PC-9 (cell line): ENCODE measurements around the gene MB21D2. TPM values are rescaled to one million over a fixed set of nuclear protein-coding genes. Genes with fewer than 3 reads are reported as not detected.

ENCODE experiments used
- BruUV-seq: library from RNA; stranded (reverse); fragments of 400-500 nt; replicated peaks from 2 replicates; lab custom pipeline; 2021; lab: Mats Ljungman, UMichigan
- CTCF ChIA-PET: fragments of 300-600 bp; sonication (Branson Sonifier 250); formaldehyde crosslinking; loops from one replicate; lab custom pipeline; 2022; ENCODE audit warnings: antibody characterized with exemption; lab: Charles Lee
- POLR2A ChIA-PET: fragments of 300-600 bp; sonication (Branson Sonifier 250); formaldehyde crosslinking; loops from one replicate; lab custom pipeline; 2022; ENCODE audit warnings: antibody characterized with exemption; ENCODE audit not compliant: unreplicated experiment; lab: Charles Lee
- DNase-seq, 2 experiments: peaks; one replicate each; pipeline versions ENCODE4 v3.0.0 to v3.0.0-alpha.2; 2015 to 2022; ENCODE audit warnings: mixed read lengths in 1 of 2
- H2AFZ ChIP-seq: fragments of 200-600 bp; sonication (generic); 2 replicates; pipeline ENCODE4 v1.8.1; 2017; ENCODE audit warnings: antibody characterized with exemption
- H3F3A ChIP-seq: fragments of 200-600 bp; sonication (generic); 2 replicates; pipeline ENCODE4 v1.8.1; 2017; ENCODE audit warnings: antibody characterized with exemption, mild to moderate bottlenecking, low read depth; ENCODE audit not compliant: insufficient read depth
- H3K27ac ChIP-seq: fragments of 200-600 bp; sonication (generic); 2 replicates; pipeline ENCODE4 v1.6.1; 2016; ENCODE audit warnings: mixed run types
- H3K27me3 ChIP-seq: fragments of 200-600 bp; sonication (generic); 2 replicates; pipeline ENCODE4 v1.6.1; 2016; ENCODE audit warnings: low read depth, mixed run types; ENCODE audit not compliant: insufficient read depth
- H3K36me3 ChIP-seq: fragments of 200-600 bp; sonication (generic); 2 replicates; pipeline ENCODE4 v1.6.1; 2016; ENCODE audit warnings: low read depth, mixed run types
- H3K4me1 ChIP-seq: fragments of 200-600 bp; sonication (generic); replicated peaks from 2 replicates; pipeline ENCODE4 v1.6.1; 2016; ENCODE audit warnings: mixed run types; ENCODE audit not compliant: insufficient read depth
- H3K4me2 ChIP-seq: fragments of 200-600 bp; sonication (generic); 2 replicates; pipeline ENCODE4 v1.6.1; 2017; ENCODE audit warnings: mixed run types
- H3K4me3 ChIP-seq: fragments of 200-600 bp; sonication (generic); 2 replicates; pipeline ENCODE4 v1.6.1; 2016; ENCODE audit warnings: mixed run types
- H3K79me2 ChIP-seq: fragments of 200-600 bp; sonication (generic); 2 replicates; pipeline ENCODE4 v1.6.1; 2017; ENCODE audit warnings: low read depth, mixed run types
- H3K9me2 ChIP-seq: fragments of 200-600 bp; sonication (generic); 2 replicates; pipeline ENCODE4 v1.8.1; 2017; ENCODE audit warnings: mild to moderate bottlenecking; ENCODE audit not compliant: insufficient read depth
- H3K9me3 ChIP-seq: fragments of 200-600 bp; sonication (generic); 2 replicates; pipeline ENCODE4 v1.8.1; 2016; ENCODE audit warnings: low read depth; ENCODE audit not compliant: insufficient read depth
- H4K20me1 ChIP-seq: fragments of 200-600 bp; sonication (generic); 2 replicates; pipeline ENCODE4 v1.8.1; 2017; ENCODE audit not compliant: insufficient read depth
- EZH2 ChIP-seq: fragments of 200-600 bp; sonication (generic); IDR thresholded peaks from 2 replicates; pipeline ENCODE4 v1.8.0; 2017; ENCODE audit warnings: antibody characterized with exemption, low read depth
- intact Hi-C: fragments of 100-400 bp; cut with micrococcal nuclease; formaldehyde crosslinking; loops from one replicate; pipeline ENCODE4 v1.10.0; 2022; ENCODE audit not compliant: unreplicated experiment
- total RNA-seq: library from RNA; stranded (reverse); gene quantifications from 2 replicates; pipeline ENCODE4 v1.2.3, GENCODE V29; 2021
- TF ChIP-seq, protein P1 (sequence below): fragments of 200-600 bp; sonication (generic); conservative IDR thresholded peaks from 2 replicates; pipeline ENCODE4 v1.6.1; 2017; ENCODE audit warnings: mixed run types, antibody characterized with exemption, mild to moderate bottlenecking, moderate library complexity

Gene MB21D2
- total RNA-seq, 1 experiment from 2014 or later: 5.1 TPM

DNA sequence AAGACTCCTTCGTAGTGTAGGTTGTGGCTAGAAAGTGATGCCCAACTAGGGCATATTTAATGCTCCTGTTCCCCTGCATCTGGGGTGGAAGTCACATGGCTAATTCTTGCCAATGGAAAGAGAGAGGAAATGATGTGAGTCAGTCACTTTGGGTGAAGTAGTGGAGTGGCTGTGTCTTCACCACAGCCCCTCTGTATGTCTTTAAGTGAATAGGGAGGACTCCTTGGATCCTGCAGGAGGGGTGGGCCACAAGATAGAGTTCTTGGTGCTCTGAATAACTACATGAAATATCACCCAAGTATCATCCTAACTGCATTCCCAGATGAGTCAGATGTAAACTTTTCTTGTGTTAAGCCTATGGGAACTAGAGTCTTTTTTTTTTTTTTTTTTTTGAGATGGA is 17.8 kb upstream of the MB21D2 start:
- no peak for DNase-seq

DNA sequence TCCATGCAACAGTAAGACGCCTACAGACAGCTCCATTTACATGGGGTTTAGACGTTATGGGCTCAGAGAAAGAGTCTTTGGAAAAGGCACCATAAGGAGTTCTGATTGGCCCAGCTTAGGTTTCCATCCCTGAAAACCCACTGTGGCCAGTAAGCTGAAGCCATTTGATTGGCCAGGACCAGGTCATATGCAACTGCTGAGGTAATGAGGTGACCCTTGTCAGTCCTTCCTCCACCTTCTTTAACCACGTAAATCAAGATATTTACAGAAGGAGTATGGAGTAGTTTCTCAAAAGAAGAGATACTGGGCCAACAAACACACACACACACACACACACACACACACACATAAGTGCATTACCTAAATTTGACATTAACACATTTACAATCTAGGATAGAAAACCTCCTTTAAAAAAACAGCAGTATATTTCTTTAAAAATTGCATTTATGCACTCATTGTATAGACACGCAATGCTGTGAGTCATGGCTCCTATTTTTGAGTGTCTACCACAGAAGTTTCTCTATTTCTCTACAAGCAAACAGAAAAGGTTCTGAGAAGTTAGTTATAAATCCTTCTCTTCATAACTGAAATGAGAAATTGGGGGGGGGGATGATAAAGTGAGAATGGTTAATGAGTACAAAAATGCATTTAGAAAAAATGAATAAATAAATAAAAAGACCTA is 16.3 kb upstream of the MB21D2 start:
- Histone ChIP-seq H3K36me3 (no peaks in the 10 kb centered on the region), H3K4me1 (no peaks in the 10 kb centered on the region), H3K4me2 (no peak overlapping the region), H4K20me1 (no peaks in the 10 kb centered on the region), H3K4me3 (no peak overlapping the region), H3K27ac (no peak overlapping the region), H3K9me3 (no peaks in the 10 kb centered on the region), H3F3A (no peaks in the 10 kb centered on the region), H3K9me2 (no peaks in the 10 kb centered on the region), H3K79me2 (no peaks in the 10 kb centered on the region), H3K27me3 (no peaks in the 10 kb centered on the region), H2AFZ (no peak overlapping the region)
- BruUV-seq: no TSS peak
- intact Hi-C loops: no loop called here
- CTCF ChIA-PET: interaction anchor here (0.6 kb wide), 1 partner anchor 9 kb away, joined by 3 read pairs; no protein-coding TSS in a partner anchor
- DNase-seq: no peak
- POLR2A ChIA-PET: no interaction called here
- TF ChIP-seq, protein P1, sequence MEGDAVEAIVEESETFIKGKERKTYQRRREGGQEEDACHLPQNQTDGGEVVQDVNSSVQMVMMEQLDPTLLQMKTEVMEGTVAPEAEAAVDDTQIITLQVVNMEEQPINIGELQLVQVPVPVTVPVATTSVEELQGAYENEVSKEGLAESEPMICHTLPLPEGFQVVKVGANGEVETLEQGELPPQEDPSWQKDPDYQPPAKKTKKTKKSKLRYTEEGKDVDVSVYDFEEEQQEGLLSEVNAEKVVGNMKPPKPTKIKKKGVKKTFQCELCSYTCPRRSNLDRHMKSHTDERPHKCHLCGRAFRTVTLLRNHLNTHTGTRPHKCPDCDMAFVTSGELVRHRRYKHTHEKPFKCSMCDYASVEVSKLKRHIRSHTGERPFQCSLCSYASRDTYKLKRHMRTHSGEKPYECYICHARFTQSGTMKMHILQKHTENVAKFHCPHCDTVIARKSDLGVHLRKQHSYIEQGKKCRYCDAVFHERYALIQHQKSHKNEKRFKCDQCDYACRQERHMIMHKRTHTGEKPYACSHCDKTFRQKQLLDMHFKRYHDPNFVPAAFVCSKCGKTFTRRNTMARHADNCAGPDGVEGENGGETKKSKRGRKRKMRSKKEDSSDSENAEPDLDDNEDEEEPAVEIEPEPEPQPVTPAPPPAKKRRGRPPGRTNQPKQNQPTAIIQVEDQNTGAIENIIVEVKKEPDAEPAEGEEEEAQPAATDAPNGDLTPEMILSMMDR: no peak
- no peak for TF ChIP-seq EZH2

More for the DNA sequence above, 17.8 kb upstream of the MB21D2 start:
- H3K9me3 ChIP-seq: no peaks in the 10 kb centered on the region
- no peak overlapping the region for H3K27ac ChIP-seq
- intact Hi-C loops: no loop called here
- no peaks in the 10 kb centered on the region for H3K27me3 ChIP-seq
- ChIA-PET POLR2A (interaction anchor here (0.6 kb wide), 1 partner anchor 47 kb away, joined by 3 read pairs; no protein-coding TSS in a partner anchor), CTCF (no interaction called here)
- H3K36me3 ChIP-seq: no peaks in the 10 kb centered on the region
- H3K9me2 ChIP-seq: no peaks in the 10 kb centered on the region
- no peak overlapping the region for H3K4me2 ChIP-seq
- no peaks in the 10 kb centered on the region for H3F3A ChIP-seq
- H4K20me1 ChIP-seq: no peaks in the 10 kb centered on the region
- H3K4me1 ChIP-seq: peaks cover 6% of the 10 kb centered on the region; the same call in 1 of the 2 replicates
- no peak overlapping the region for H2AFZ ChIP-seq
- H3K79me2 ChIP-seq: no peaks in the 10 kb centered on the region
- H3K4me3 ChIP-seq: no peak overlapping the region
- TF ChIP-seq, protein P1: no peak
- BruUV-seq: no TSS peak

DNA sequence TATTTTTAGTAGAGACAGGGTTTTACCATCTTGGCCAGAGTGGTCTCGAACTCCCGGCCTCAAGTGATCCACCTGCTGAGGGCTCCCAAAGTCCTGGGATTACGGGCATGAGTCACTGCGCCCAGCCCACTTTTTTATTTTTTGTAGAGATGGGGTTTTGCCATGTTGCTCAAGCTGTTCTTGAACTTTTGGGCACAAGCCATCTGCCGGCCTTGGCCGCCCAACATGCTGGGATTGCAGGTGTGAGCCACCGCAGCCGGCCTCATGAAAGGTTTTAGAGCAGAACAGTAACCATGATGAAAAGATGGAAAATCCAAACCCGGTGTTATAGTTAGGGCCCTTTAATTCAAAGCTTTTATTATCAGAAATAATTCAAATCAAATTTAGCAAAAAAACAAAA is 15.6 kb upstream of the MB21D2 start:
- H4K20me1 ChIP-seq: no peaks in the 10 kb centered on the region
- H3K36me3 ChIP-seq: no peaks in the 10 kb centered on the region
- H3K27me3 ChIP-seq: no peaks in the 10 kb centered on the region
- no peaks in the 10 kb centered on the region for H3K9me3 ChIP-seq
- no peak overlapping the region for H3K4me3 ChIP-seq
- CTCF ChIA-PET: interaction anchor here (0.5 to 0.6 kb wide), 2 partner anchors 8 to 1660 kb away, joined by 3 read pairs; no protein-coding TSS in a partner anchor
- no peaks in the 10 kb centered on the region for H3K9me2 ChIP-seq
- H3F3A ChIP-seq: no peaks in the 10 kb centered on the region
- no peak overlapping the region for H2AFZ ChIP-seq
- H3K27ac ChIP-seq: no peak overlapping the region
- no peaks in the 10 kb centered on the region for H3K79me2 ChIP-seq
- H3K4me1 ChIP-seq: no peaks in the 10 kb centered on the region
- POLR2A ChIA-PET: no interaction called here
- BruUV-seq: no TSS peak
- DNase-seq: no peak
- TF ChIP-seq, protein P1: no peak
- TF ChIP-seq EZH2: no peak
- intact Hi-C loops: no loop called here
- H3K4me2 ChIP-seq: no peak overlapping the region
